M059J (cell line): ENCODE results near the gene LARGE2. TPM values are rescaled to one million over a fixed set of nuclear protein-coding genes. Genes with fewer than 3 reads are reported as not detected.

ENCODE experiments used
- DNase-seq: peaks from one replicate; pipeline ENCODE4 v3.0.0-alpha.2; 2012; ENCODE audit warnings: low read depth
- total RNA-seq: library from RNA; depleted of rRNA; stranded (reverse); fragments of >200 nt; shearing (Covaris generic); gene quantifications from 2 replicates; pipeline ENCODE4 v1.2.3, GENCODE V29; 2014

Gene LARGE2
- total RNA-seq, 1 experiment from 2014 or later = 0.22 TPM

- no peak for DNase-seq
Measured at GRCh38 chr11:45929486-45930030, 7.1 kb downstream of the LARGE2 start.

- no peak for DNase-seq
Measured at GRCh38 chr11:45930031-45930794, 7.8 kb downstream of the LARGE2 start.

DNA sequence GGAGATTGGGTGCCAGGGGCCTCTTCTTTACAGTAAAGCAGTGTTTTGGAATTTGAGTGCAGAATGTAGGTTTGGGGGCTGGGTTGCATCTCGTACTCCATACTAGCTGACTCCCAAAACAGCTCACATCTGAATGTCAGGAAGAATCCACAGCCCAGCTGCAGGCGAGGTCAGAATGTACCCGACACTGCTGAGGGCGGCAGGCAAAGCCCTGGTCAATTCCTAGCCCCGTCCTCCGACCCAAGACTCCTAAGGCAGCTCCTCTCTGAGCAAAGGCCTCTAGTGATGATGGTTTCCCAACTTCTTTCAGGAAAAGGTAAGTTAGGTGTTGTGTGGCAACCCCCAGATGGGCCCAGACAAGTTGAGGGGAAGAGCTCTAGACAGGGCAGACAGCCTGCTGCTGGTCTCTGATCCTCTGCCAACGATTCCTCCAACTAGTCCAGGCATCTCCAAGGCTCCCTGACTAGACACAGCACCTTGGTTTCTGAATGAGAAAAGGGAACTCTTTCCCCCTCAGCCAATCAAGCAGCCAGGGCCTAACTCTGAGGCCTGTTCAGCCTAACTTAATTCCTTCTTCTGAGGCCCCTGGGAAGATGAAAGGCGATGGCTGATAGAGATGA, 8.6 kb downstream of the LARGE2 start:
- no peak for DNase-seq

GRCh38 chr11:45931739-45932138, 9.3 kb downstream of the LARGE2 start:
- no peak for DNase-seq

GRCh38 chr11:45932217-45932616, 9.8 kb downstream of the LARGE2 start:
- DNase-seq = no peak

DNA sequence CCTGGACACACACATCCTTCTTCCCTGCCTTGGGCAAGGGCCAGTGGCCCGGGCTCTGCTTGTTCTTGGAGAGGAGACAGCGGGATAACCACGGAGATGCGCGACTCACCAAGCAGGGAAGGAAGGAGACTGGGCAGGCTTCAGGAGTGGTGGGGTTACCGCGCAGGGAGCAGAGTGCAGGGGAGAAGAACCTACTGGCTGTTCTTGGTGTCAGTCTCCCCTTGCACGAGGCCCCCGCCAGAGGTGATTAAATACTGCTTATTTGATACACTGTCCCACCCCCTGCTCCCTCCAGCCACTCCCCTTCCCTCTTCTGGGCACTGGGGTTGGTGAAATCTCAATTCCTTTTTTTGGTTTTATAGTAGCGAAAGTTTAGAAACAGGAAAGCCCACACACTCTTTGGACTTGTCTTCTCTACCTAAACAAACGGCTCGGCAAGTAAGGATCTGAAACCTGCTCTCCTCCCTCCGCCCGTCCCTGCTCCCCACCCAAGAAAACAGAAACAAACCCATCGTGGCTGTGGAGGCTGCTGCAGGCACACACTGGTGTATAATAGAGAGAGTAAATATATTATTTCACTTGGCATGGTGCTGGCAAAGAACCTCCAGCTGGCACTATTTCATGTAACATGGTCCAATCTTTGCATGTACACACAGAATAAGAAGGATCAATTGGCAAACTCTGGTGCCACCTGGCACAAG, 10.8 kb downstream of the LARGE2 start:
- DNase-seq = peak; percentile 66

- DNase-seq = no peak
Measured at GRCh38 chr11:45933846-45934579, 11.6 kb downstream of the LARGE2 start.

- no peak for DNase-seq
Measured at GRCh38 chr11:45934580-45935318, 12.3 kb downstream of the LARGE2 start.

DNA sequence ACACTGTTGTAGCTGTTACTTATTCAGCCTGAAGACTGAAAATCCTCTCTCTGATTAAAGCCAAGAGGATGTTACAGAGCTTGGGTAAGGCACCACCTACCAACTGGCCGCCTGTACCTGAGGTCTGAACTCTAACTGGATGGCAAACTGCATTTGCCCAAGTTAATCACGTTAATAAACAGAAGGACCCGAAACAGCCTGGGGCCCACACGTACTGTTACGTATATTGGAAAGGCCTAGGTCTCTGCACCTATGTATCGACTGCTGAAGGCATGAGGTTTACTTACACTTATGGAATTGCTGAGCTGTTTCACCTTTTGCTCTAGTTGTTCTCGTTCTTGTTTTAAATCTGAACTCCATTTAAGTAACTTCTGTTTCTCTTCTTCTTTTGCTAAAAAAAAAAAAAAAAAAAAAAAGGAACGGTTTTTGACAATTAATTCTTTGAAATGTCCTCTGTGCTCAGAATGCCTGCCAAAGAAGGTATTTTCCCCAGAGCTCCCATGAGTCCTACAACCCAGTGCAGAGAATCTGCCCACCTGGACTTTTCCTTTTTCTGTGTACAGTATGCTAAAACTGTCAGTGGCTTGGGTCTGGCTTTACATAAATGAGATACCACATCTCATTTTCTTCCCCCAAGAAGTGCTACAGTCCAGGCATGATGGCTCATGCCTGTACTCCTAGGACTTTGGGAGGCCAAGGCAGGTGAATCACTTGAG, 13.1 kb downstream of the LARGE2 start:
- DNase-seq = no peak

DNA sequence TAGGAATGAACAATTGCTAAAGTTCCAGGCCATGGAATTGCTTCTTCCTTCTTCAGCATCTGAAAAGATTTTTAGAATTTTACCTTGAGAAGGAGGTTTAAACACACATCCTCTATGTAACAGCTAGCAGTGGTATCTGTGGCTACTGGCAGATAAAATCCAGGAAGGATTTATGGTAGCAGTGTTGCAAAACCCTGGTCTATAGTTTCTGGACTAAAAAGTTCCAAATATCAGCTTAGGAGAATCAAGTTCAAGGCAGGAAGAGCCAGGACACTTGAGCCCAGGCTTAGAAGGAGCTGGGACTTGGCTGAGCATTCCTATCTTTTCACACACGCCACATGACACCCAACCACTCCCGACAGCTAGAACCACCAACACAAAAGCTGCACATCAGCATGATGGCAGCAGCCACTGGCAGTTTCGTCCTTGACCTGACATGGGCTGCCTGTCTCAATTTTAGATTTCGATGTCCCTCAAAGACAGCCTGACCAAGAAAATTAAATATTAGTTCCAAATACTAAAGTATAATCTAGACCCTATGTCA, 14.1 kb downstream of the LARGE2 start:
- no peak for DNase-seq

DNA sequence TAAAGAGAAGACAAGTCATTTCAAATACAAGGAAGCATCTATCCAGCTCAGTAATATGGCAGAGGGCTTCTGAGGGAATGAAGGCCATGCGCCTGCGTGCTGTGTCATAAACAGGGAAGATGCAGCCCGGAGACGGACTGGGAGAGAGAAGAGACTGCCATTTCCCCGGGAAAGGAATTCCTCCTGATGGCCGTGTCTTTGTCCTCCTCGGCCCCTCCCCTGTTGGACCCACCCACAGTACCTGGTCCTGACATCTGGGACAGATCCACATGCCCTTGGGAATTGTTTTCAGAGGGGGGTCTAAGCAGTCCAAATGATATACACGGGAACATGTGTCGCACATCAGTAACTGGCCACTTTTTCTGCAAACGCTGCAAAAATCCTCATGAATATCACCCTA, 15.5 kb downstream of the LARGE2 start:
- DNase-seq = no peak

DNA sequence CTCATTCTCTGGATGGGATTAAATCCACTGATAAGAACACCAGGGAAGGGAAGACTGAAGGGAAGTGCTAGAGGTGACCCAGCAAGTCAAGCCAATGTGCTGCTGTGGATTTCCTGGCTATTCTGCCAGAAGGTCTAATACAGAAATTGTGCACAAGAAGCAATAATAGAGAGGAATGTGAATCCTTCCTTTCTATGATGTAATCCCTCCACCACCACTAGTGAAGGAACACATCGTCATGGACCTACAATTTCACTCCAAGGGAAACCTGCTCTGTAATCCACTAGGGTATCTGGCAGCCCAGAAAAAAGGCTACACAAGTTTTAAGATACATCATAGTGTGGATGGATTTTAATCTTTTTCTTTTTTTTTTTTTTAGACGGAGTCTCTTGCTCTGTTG, 17.4 kb downstream of the LARGE2 start:
- no peak for DNase-seq

GRCh38 chr11:45941285-45941684, 18.8 kb downstream of the LARGE2 start:
- DNase-seq = no peak

GRCh38 chr11:45942381-45942780, 19.9 kb downstream of the LARGE2 start:
- no peak for DNase-seq

DNA sequence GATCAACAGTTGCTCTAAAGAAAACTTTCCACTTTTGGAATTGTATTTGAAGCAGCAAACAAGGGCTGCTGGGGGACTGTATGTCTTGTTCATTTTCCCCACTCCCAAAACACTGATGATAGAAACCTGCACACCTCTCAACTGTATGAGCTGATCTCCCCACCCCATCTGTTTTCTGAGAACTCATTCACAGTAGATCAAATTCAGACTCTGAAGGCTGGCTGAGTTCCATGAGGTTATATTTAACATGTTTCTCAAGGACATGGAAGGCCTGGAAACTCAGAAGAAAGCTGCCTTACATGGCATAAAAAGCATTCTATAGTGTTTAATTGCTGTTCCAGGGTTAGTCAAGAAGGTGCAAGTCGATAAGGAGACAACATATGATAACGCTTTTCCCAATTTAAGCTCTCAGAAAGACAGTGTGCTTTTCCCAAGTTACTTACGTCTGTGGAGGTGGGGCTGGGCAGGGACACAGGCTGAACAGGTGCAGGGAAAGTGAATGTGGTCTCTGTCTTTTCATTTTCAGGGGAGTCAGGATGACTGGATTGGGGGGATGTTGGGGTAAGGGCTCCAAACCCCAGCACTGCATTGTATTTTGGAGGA, 23.0 kb downstream of the LARGE2 start:
- DNase-seq = no peak

DNA sequence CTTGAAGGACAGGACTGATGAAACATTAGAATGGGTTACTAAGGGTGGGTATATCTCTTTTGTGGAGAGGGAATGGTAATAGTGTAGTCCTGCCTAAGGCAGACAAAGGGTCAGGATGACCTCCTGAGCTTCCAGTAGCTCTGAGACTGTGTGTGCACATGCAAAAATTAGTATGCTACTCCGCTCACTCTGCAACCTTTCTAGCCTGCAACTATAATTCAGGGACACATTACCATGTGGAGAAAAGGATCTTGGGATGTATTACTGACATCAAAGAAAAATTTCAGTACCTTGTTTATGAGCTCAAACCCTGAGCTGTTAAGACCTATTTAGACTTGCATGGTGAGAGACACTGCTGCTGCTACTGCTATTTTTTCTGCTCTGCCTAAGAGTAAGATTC, 25.4 kb downstream of the LARGE2 start:
- no peak for DNase-seq

- no peak for DNase-seq
Measured at GRCh38 chr11:45948356-45948755, 25.9 kb downstream of the LARGE2 start.

DNA sequence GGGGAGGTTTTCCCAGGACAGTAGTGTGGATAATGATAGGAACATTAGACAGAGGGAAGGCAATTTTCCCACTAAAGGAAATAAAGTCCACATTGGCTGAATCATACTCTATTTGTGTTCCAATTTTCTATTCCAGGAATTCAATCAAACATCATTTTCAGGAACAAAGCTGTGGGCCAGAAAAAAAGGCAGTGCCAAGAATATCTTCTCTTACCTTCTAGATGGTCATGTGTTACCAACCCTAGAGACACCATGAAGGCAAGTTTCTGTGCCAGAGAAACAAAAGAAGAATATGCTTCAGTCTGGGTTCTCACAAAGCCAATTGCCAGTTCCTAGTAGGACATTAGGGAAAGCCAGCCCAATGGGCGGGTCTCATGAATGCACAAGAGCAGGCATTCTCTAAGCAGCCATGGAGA, 27.5 kb downstream of the LARGE2 start:
- DNase-seq = no peak

- peak; percentile 27 for DNase-seq
Measured at GRCh38 chr11:45959851-45960250, 37.4 kb downstream of the LARGE2 start.
